GM19239 (cell line): Measurements from ENCODE around the gene PIK3C2B.
"Not testable (repeated sequence)": the region's sequence is repeated elsewhere in the genome, so short reads cannot be mapped to it uniquely, and the experiment has no call there.

Experiments used
- DNase-seq: peaks from one replicate; pipeline ENCODE4 v3.0.0; 2011; ENCODE audit warnings: low spot score; ENCODE audit not compliant: insufficient read length
- FAIRE-seq: peaks from 2 replicates; lab custom pipeline; 2011; peaks lifted over from hg19 to GRCh38; lab: Jason Lieb, UNC

The PIK3C2B gene, protein sequence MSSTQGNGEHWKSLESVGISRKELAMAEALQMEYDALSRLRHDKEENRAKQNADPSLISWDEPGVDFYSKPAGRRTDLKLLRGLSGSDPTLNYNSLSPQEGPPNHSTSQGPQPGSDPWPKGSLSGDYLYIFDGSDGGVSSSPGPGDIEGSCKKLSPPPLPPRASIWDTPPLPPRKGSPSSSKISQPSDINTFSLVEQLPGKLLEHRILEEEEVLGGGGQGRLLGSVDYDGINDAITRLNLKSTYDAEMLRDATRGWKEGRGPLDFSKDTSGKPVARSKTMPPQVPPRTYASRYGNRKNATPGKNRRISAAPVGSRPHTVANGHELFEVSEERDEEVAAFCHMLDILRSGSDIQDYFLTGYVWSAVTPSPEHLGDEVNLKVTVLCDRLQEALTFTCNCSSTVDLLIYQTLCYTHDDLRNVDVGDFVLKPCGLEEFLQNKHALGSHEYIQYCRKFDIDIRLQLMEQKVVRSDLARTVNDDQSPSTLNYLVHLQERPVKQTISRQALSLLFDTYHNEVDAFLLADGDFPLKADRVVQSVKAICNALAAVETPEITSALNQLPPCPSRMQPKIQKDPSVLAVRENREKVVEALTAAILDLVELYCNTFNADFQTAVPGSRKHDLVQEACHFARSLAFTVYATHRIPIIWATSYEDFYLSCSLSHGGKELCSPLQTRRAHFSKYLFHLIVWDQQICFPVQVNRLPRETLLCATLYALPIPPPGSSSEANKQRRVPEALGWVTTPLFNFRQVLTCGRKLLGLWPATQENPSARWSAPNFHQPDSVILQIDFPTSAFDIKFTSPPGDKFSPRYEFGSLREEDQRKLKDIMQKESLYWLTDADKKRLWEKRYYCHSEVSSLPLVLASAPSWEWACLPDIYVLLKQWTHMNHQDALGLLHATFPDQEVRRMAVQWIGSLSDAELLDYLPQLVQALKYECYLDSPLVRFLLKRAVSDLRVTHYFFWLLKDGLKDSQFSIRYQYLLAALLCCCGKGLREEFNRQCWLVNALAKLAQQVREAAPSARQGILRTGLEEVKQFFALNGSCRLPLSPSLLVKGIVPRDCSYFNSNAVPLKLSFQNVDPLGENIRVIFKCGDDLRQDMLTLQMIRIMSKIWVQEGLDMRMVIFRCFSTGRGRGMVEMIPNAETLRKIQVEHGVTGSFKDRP (N-terminal part only)

GRCh38 chr1:204494281-204495077 is at the start of gene PIK3C2B:
PIK3C2B (minus strand) TSS chr1:204494805; CDS start chr1:204469802, 25,003 bp downstream.
- DNase-seq, result peak; percentile 75
- FAIRE-seq, result no peak

- FAIRE-seq (peak; percentile 64), DNase-seq (no peak)
Measured at GRCh38 chr1:204544321-204544720, 49.7 kb upstream of the PIK3C2B start.

GRCh38 chr1:204541626-204542025 is 47.0 kb upstream of the PIK3C2B start:
- FAIRE-seq (no peak), DNase-seq (no peak)

GRCh38 chr1:204532832-204533231 is 38.2 kb upstream of the PIK3C2B start:
- DNase-seq (no peak), FAIRE-seq (no peak)

GRCh38 chr1:204530932-204531331 is 36.3 kb upstream of the PIK3C2B start:
- DNase-seq, result peak; percentile 42
- peak; percentile 88 for FAIRE-seq

- DNase-seq, result no peak
- no peak for FAIRE-seq
Measured at GRCh38 chr1:204529371-204529895, 34.8 kb upstream of the PIK3C2B start.

DNA sequence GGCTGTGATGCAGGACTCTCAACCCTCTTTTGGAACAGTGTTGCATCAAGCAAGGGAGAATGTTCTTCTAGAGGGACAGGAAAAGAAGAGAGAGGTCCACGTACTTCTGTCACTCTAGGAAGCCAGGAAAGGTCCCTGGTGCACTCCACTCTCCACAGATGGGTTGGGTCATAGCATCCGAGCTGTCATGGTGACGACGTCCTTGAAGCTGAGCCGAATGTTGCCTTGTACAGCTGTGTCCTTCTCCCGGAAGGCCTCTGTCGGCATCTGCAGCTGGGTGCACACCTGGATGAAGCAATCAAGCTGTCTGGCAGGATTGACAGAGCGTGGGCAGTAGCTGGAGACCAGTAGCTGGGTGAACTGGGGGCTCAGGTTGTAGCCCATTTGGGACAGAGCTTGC is 34.1 kb upstream of the PIK3C2B start:
- FAIRE-seq, result no peak

DNA sequence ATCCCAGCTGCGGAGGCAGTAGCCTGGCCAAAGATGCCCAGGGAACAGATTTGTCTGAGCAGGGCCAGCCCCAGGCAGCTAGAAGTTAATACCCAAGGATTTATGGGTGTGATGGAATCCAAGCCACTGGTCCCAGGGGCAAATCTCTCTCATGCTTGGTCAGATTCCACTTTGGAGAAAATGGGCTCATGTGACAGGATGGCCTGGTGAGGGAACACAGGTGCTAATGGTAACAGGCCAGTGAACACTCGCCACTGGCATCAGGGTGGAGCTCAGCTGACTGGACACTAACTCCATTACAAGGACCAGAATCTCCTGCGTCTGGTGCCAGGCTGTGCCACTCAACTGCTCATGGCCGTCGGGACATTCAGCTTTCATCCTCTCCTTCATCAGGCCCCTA is 33.6 kb upstream of the PIK3C2B start:
- FAIRE-seq (no peak), DNase-seq (no peak)

More for the DNA sequence above, 34.1 kb upstream of the PIK3C2B start:
- DNase-seq, result no peak

GRCh38 chr1:204524986-204525385 is 30.4 kb upstream of the PIK3C2B start:
- peak; percentile 62 for FAIRE-seq

GRCh38 chr1:204523605-204524215 is 29.1 kb upstream of the PIK3C2B start:
- no peak for FAIRE-seq
- no peak for DNase-seq

More at GRCh38 chr1:204524986-204525385, 30.4 kb upstream of the PIK3C2B start:
- no peak for DNase-seq

DNA sequence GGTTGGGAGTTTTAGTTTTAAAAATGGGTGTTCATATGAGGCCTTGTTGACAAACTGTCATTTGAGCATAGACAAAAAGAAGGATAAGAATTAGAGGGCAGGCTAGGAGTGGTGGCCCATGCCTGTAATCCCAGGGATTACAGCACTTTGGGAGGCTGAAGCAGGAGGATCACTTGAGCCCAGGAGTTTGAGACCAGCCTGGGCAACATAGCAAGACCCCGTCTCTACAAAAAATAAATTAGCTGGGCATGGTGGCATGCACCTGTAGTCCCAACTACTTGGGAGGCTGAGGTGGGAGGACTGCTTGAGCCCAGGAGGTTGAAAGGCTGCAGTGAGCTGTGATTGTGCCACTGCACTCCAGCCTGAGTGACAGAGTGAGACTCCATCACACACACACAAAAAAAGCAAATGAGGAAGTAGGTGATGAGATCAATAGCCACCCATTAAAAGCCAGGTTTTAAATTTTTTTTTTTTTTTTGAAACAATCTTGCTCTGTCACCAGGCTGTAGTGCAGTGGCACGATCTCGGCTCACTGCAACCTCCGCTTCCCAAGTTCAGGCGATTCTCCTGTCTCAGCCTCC is 27.4 kb upstream of the PIK3C2B start:
- not testable (repeated sequence) for FAIRE-seq, DNase-seq

GRCh38 chr1:204520834-204521709 is 26.5 kb upstream of the PIK3C2B start:
- FAIRE-seq (peak; percentile 80), DNase-seq (peak; percentile 39)

GRCh38 chr1:204517382-204517781 is 22.8 kb upstream of the PIK3C2B start:
- FAIRE-seq, DNase-seq: not testable (repeated sequence)

DNA sequence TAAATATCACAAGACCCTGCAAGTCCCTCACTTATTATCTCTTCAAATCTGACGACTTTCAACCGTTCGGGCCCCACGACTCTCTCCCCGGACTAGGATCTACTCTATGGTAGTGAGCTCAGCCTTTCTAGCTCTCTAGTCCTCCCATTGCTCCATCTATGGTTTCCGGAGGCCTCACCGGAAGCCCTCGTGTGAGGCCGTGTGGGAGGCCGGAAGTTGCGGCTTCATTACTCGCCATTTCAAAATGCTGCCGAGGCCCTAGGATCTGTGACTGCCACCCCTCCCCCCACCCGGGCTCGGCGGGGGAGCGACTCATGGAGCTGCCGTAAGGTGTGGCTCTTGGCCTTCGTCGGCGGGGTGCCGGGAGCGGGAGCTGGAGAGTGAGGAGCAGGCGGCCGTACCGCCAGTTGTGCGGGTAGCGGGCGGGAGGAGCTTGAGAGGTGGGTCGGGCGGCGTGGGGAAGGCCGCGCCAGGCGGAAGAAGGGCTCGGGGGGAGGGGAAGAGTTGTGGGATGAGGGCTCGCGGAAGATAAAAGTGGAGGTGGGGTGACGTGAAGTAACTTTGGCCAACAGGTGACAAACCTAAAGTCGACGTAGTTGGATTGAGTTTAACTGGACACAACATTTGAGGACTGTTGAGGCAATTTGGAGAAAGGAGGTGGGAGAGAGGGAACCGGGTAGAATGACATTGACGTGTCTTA is 21.7 kb upstream of the PIK3C2B start, which contains the start of gene MDM4:
Gene MDM4 (plus strand): TSS at position 227 of the 700 bp plus-strand sequence. CDS start 9,113 bp downstream, outside the sequence.
- DNase-seq (peak; percentile 54), FAIRE-seq (peak; percentile 96)

DNA sequence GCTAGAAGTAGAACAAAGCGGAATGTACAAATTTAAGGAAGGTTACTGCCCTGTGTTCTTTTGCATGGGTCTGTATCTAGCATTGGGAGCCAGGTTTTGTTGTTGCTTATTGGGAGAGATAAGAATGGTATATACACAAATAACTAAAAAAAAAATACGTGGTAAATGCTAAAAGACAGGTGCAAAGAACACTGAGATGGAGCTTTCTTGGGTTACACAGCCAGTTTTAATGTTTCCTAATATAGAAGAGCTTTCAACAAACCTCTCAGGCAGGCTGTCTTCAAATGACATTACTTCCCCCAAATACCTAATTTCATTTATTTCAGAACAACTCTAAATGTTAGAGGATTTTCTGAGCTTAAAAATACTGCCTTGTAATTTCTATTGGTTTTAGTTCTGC is 20.2 kb upstream of the PIK3C2B start:
- no peak for FAIRE-seq
- no peak for DNase-seq

DNA sequence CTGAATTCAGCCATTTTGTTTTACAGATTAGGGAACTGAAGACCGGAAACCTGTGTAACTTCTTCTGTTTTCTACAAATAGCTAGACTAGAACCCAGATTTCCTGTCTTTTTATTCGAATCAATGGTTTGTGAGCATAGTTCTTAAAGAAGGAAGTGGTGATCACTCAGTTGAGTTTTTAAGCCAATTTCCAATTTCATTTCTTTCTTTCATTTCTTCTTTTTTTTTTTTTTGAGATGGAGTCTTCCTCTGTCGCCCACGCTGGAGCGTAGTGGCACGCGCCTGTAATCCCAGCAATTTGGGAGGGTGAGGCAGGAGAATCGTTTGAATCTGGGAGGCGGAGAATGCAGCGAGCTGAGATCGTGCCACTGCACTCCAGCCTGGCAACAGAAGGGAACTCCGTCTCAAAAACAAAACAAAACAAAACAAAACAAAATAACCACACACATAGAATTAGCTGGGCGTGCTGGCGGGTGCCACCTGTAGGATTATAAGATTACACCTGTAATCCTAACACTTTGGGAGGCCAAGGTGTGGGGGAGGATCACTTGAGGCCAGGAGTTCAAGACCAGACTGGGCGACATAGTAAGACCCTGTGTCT is 18.6 kb upstream of the PIK3C2B start:
- DNase-seq (peak; percentile 36), FAIRE-seq (peak; percentile 70)
